Measurements from ENCODE around the gene COL19A1.

DNA sequence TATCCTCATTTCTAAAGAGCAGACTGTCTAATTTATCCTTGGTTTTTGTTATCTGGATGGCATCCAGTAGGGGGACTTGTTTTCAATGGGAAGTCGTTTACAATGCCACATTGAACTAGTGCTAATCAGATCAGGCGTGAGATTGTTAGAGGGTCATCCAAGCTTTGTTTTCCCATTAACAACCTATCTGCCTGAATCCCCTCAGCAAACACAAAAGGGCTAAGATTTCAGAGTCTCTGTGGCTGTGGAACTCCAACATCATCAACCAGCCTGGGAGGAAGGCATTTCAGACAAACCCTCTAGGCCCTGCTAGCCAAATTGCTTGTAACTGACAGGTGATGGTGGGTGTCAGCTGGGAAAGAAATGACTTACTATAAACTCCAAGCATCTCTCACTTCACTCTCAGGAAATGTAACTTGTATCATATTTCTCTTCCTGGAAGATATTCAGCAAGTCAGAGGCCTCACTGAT lies 47.7 kb downstream of the COL19A1 start:
- TF ChIP-seq CTCF (IDR thresholded peaks at IDR 0.05; ENCODE audit: low read length), result no peak
- no peak for TF ChIP-seq EZH2phosphoT487 (IDR thresholded peaks at IDR 0.05; ENCODE audit: low read length)

Data from MM.1S (cell line).